SKM-1 (cell line): ENCODE measurements around the gene FXYD3.

Experiments
- DNase-seq: peaks from one replicate; lab custom pipeline; 2025; ENCODE audit not compliant: unreplicated experiment; lab: John Stamatoyannopoulos, UW

FXYD3 gene

GRCh38 chr19:35105411-35106290 lies 10.0 kb upstream of the FXYD3 start:
- no peak for DNase-seq

GRCh38 chr19:35106291-35106583 lies 9.4 kb upstream of the FXYD3 start:
- no peak for DNase-seq

- no peak for DNase-seq
These were observed 8.6 kb upstream of the FXYD3 start for GRCh38 chr19:35106898-35107541.

DNA sequence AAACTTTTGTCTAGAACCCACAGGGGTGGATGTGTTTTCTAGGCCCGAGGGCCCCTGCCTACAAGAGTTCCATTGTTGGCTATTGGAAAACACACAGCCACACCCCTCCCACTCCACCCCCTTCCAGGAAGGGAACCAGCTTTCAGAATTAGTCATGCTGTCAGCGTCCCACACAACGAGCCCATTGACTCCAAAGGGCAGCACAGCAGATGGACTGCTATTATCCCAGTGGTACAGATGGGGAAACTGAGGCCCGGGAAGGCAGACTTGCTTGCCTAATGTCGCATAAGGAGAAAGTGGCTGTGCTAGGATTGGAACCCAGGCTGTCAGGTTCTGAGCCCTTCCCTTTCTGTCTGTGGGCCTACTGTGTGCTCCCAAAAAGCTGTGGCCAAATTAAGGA lies 8.1 kb upstream of the FXYD3 start:
- DNase-seq: no peak

DNA sequence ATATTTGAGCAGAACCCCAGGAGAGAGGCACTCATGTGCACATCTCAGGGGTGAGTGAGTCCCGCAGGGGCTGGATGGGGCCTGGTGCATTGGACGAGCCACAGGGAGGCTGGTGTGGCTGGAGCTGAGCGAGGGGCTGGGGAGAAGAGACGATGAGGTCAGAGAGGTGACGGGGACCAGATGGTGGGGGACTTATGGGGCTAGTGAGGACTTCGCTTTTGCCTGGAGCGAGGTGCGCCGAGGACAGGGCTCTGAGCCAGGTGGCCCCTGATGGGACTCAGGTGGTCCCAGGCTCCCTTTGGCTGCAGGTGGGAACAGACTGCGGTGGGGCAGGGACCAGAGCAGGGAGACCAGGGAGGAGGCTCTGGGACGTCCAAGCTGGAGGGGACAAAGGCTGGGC lies 6.9 kb upstream of the FXYD3 start:
- no peak for DNase-seq

DNA sequence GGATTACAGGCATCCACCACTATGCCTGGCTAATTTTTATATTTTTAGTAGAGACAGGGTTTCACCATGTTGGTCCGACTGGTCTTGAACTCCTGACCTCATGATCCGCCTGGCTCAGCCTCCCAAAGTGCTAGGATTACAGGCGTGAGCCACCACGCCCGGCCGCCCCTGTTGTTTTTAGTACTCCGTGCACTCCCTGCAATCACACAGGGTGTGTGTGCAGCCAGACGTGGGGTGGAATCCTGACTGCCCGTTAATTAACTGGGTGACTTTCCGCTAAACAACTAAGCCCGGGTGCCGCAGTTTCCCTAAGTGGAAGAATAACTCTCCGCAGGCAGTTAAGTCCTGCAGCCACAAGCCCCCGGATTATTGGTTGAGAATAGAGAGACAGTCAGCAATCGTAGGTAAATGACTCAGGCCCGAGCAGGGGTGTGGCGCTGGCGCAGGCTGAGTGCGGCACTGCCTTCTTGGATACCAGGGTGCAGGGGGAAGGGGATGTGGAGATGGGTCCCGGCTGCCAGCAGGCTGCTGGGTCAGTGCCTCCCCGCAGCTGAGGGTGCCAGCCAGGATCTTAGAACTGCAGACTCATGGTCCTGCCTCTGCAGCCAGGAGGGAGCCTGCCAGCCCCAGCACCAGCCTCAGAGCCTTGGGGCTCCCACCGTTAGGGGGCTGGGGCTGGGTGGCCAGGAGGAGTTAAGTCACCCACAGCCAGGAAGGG lies 6.1 kb upstream of the FXYD3 start:
- no peak for DNase-seq

DNA sequence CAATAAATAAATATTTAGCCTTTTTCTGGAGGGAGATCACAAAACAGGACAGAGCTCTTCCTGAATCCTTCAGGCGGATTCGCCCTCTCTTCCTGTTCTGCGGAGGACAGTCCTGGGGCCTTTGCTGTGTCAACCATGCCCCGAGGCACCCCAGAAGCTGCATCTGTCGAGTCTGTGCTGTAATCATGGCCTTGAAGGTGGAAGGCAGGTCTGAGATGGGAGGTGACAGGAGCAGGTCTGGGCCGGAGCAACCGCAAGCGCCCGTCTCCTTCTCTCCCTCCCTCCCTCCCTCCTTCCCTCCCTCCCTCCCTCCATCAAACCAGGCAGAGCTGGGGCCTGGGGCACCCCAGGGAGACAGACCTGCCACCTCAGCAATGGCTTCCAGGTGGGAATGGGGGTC lies 4.6 kb upstream of the FXYD3 start:
- DNase-seq: no peak

DNA sequence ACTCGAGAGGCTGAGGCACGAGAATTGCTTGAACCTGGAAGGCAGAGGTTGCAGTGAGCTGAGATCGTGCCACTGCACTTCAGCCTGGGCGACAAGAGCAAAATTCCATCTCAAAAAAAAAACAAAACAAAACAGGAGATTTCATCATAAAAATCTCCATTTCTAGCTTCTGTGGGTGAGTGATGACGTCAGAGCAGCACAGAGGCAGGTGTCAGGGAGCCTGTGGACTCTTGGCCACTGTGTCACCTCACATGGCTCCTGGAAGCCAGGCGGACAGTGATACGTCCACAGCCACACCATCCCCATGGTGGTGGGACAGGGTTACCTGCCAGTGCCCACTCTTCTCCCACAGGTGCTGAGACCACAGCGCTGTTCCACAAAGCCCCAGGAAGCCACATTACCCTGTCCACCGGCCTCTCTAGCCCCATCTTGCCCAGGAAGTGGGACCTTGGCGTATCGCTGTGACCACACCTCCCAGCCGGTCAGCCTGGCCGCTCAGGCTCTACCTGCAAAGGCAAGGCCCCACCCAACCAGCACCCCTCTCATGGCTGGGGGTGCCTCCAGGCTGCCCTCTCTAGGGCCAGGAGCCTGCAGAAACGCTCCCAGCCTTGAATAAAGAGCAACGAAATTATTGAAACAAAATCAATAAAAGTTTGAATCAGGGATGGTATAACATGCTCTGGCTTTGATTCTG lies 2.5 kb upstream of the FXYD3 start:
- no peak for DNase-seq

DNA sequence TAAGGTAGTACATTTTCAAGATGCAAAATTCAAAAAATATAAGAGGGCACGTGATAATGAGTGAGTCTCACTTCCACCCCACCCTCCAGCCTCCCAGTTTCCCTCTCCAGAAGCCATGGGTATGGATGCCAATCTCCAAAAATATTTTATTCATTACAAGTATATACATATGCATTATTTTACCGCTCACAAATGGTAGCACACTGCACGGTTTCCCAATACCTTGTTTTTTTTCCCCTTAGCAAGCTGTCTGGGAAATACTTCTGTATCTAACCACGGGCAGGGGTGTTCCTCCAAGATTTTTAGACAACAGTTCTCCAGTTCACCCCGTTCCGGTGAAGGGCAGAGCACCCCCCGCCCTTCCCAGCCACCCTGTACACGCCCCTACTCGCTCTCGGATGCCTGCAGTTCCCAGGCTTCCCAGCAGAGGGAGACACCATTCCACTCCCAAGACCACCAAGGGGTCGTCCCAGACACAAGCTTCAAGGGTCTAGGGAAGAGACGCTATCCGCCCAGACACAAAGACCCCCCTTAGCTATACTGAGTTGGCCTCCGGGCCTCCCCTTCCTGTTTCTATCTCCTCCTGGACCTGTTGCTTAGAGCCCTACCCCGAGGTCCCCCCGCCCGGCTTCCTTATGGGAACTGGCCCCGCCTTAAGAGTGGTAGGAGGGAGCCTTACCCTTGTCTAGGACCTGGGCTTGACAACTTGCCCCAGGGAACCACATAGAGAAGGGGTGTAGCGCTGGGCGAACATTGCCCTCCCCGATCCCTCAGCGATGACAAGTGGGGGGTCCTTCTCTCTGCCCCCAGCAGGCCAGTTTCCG lies 1.1 kb upstream of the FXYD3 start:
- DNase-seq: no peak

DNA sequence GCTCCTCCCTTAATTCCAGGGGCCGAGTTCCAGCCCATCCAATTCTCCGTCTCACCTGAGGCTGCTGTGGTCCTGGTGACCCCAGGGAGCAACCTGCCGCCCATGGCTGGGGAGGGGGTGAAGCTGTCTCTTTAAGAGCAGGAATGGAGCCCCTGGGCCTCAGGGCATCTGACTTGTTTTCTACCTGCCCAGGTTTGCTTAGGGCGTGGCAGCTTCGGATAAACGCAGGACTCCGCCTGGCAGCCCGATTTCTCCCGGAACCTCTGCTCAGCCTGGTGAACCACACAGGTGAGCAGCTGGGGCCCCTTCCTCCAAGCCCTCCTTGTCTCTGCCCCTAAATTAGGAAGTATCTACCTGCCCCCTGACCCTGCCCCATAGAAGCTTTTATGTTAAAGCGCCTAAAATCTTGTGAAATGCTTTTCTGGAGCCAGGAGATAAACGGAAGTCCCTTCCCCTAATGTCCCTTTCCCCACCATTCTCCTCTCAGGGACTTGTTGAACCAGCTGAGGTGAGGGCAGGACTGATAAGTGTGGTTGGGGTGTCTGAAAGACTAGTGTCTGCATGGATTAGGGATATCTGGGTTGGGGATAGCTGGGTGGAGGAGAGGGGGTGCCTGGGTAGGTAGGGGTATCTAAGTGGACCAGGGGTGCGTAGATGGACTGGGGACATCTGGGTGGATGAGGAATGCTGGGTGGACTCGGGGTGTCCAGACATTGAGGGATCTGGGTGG lies 614 bp downstream of the FXYD3 start:
- DNase-seq: no peak

GRCh38 chr19:35117116-35117515 lies 1.5 kb downstream of the FXYD3 start:
- no peak for DNase-seq

DNA sequence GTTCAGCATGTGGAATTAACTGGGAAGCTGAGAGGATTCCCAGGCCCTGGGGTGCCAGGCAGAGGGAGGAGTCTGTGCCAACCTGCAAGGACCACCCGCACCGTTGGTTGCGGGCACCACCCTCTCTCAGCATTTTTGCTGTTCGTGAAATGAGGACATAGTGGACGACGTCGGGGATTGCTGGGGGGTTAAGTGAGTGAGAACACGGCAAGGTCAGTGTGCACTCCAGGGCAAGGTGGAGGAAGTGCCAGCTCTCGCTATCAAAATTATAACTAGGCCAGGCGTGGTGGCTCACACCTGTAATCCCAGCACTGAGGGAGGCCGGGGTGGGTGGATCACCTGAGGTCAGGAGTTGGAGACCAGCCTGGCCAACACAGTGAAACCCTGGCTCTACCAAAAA lies 2.2 kb downstream of the FXYD3 start:
- no peak for DNase-seq

GRCh38 chr19:35118268-35119020 lies 2.8 kb downstream of the FXYD3 start:
- no peak for DNase-seq

DNA sequence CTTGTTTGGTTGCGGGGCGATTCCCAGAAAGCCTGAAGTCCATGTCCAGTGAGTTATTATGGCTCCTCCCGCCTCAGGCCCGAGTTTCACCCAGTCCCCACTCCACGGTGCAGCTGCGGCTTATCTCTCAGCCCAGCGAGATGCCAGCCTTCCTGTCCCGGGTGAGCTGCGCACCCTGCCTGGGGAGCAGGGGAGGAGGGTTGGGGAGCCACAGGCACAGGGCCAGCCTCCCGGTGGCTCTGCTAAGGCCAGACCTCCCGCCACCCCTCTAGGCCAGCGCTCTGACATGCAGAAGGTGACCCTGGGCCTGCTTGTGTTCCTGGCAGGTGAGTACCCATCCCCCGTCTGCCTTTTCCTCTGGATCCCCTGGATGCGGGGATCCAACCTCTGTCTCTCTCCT lies 3.5 kb downstream of the FXYD3 start:
- no peak for DNase-seq

GRCh38 chr19:35119578-35120155 lies 4.0 kb downstream of the FXYD3 start:
- DNase-seq: no peak

- DNase-seq: no peak
These were observed 4.9 kb downstream of the FXYD3 start for GRCh38 chr19:35120492-35120891.

- DNase-seq: no peak
These were observed 5.3 kb downstream of the FXYD3 start for GRCh38 chr19:35120898-35121297.

DNA sequence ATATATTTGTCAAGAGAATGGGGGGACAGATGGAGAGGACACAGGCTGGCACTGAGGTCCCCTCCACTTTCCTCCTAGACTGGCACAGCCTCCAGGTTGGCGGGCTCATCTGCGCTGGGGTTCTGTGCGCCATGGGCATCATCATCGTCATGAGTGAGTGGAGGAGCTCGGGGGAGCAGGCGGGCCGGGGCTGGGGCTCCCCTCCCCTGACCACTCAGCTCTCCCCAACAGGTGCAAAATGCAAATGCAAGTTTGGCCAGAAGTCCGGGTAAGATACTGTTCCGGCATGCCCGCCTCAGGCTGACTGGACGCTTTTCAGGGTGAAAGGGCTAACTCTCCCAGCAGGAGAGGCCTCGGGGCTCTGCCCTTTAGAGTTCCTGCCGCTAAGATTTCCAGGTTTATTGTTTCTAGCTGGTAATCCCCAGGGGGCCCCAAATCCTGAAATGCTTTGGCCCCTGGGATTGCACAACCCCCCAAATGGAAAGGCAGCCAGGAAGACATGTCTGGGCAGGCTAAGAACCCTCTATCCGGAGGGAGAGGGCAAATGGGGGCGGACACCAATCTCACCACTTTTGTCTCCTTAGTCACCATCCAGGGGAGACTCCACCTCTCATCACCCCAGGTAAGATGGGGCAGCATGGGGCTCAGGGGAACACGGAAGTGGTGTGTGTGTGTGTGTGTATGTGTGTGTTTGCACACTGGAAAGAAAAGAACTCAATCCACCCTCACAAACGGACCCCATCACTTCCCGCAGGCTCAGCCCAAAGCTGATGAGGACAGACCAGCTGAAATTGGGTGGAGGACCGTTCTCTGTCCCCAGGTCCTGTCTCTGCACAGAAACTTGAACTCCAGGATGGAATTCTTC lies 7.3 kb downstream of the FXYD3 start:
- DNase-seq: no peak
